Astrocyte (in vitro differentiated cells and primary cell): ENCODE data around the gene MFSD6. TPM values are rescaled to one million over a fixed set of nuclear protein-coding genes. Genes with fewer than 3 reads are reported as not detected.

Source experiments
- DNase-seq: peaks from one replicate; pipeline ENCODE4 v3.0.0-alpha.2; 2010; ENCODE audit warnings: low read depth
- FAIRE-seq: peaks from 2 replicates; lab custom pipeline; 2011; peaks lifted over from hg19 to GRCh38; lab: Jason Lieb, UNC
- H2AFZ ChIP-seq: 2 replicates; pipeline ENCODE4 v1.6.0; 2012; ENCODE audit warnings: low read depth, low read length, inconsistent platforms
- H3K27ac ChIP-seq: 2 replicates; pipeline ENCODE4 v1.5.1; 2011; ENCODE audit warnings: low read depth, low read length, inconsistent platforms
- H3K27me3 ChIP-seq: 2 replicates; pipeline ENCODE4 v1.6.0; 2011; ENCODE audit warnings: low read length, inconsistent platforms; ENCODE audit not compliant: insufficient read depth
- H3K36me3 ChIP-seq: 2 replicates; pipeline ENCODE4 v1.5.1; 2011; ENCODE audit warnings: low read length, inconsistent platforms; ENCODE audit not compliant: insufficient read depth
- H3K4me1 ChIP-seq: 2 replicates; pipeline ENCODE4 v1.5.1; 2011; ENCODE audit warnings: low read length, inconsistent platforms; ENCODE audit not compliant: insufficient read depth
- H3K4me2 ChIP-seq: 2 replicates; pipeline ENCODE4 v1.6.0; 2012; ENCODE audit warnings: low read length, inconsistent platforms
- H3K4me3 ChIP-seq: 2 replicates; pipeline ENCODE4 v1.5.1; 2011; ENCODE audit warnings: low read depth, mild to moderate bottlenecking, low read length, inconsistent platforms; ENCODE audit not compliant: insufficient read depth
- H3K79me2 ChIP-seq: 2 replicates; pipeline ENCODE4 v1.6.0; 2012; ENCODE audit warnings: mild to moderate bottlenecking, low read length, inconsistent platforms; ENCODE audit not compliant: insufficient read depth
- H3K9ac ChIP-seq: 2 replicates; pipeline ENCODE4 v1.6.0; 2012; ENCODE audit warnings: mild to moderate bottlenecking, low read length, inconsistent platforms
- H3K9me3 ChIP-seq: 2 replicates; pipeline ENCODE4 v1.5.1; 2012; ENCODE audit warnings: low read depth, mild to moderate bottlenecking, low read length, inconsistent platforms; ENCODE audit not compliant: insufficient read depth
- H4K20me1 ChIP-seq: 2 replicates; pipeline ENCODE4 v1.6.0; 2012; ENCODE audit warnings: low read length, inconsistent platforms; ENCODE audit not compliant: insufficient read depth
- H3K27ac Mint-ChIP-seq: one replicate; pipeline ENCODE4 v1.8.0; 2021; ENCODE audit warnings: mild to moderate bottlenecking, mixed read lengths; ENCODE audit not compliant: unreplicated experiment
- H3K27me3 Mint-ChIP-seq: one replicate; pipeline ENCODE4 v1.8.0; 2021; ENCODE audit warnings: low read depth, mixed read lengths; ENCODE audit not compliant: unreplicated experiment
- H3K36me3 Mint-ChIP-seq: one replicate; pipeline ENCODE4 v1.8.0; 2021; ENCODE audit warnings: low read depth, mixed read lengths; ENCODE audit not compliant: unreplicated experiment
- H3K4me1 Mint-ChIP-seq: one replicate; pipeline ENCODE4 v1.8.0; 2021; ENCODE audit warnings: low read depth, mixed read lengths; ENCODE audit not compliant: unreplicated experiment
- H3K4me3 Mint-ChIP-seq: one replicate; pipeline ENCODE4 v1.8.0; 2021; ENCODE audit warnings: mild to moderate bottlenecking, moderate library complexity, mixed read lengths; ENCODE audit not compliant: unreplicated experiment
- H3K9me3 Mint-ChIP-seq: one replicate; pipeline ENCODE4 v1.8.0; 2021; ENCODE audit warnings: mild to moderate bottlenecking, mixed read lengths; ENCODE audit not compliant: unreplicated experiment
- EZH2 ChIP-seq: IDR thresholded peaks from 2 replicates; pipeline ENCODE4 v1.6.1; 2012; ENCODE audit warnings: mild to moderate bottlenecking, low read length, inconsistent platforms; ENCODE audit not compliant: insufficient read depth
- total RNA-seq: library from RNA; stranded (reverse); gene quantifications from 2 replicates; pipeline ENCODE4 v1.2.1, GENCODE V29; 2021
- TF ChIP-seq, protein P1 (sequence below): IDR thresholded peaks from 2 replicates; pipeline ENCODE4 v1.5.1; 2011; ENCODE audit warnings: low read depth, mild to moderate bottlenecking, inconsistent platforms, low read length, moderate library complexity; ENCODE audit not compliant: insufficient read depth

MFSD6 gene
- total RNA-seq, 1 donor from 2014 or later = 2.7 TPM

DNA sequence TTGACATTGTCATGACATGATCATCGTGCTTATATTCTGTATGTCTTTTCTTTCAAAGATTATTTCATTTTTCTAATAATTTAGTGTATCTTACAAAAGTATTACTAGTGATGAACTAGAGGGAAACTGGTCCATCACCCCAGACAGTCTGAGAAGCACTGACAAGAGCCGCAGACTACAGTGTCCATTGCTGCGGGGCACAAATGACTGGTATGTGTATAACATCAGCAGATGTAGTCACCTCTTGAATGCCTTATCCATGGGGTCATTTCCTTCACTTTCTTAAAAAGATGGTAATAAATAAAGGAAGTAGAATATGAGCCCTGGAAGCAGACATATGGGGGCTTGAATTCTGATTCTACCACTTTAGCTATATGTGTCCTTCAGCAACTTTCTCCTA is 96.8 kb downstream of the MFSD6 start:
- no peak overlapping the region for H3K9ac ChIP-seq
- Mint-ChIP-seq H3K27ac (no peak overlapping the region), H3K27me3 (no peaks in the 10 kb centered on the region), H3K4me1 (no peaks in the 10 kb centered on the region), H3K36me3 (no peaks in the 10 kb centered on the region), H3K4me3 (no peak overlapping the region), H3K9me3 (no peaks in the 10 kb centered on the region)
- H3K27ac ChIP-seq = no peak overlapping the region
- no peaks in the 10 kb centered on the region for H3K9me3 ChIP-seq
- FAIRE-seq (no peak), DNase-seq (no peak)
- no peaks in the 10 kb centered on the region for H3K4me1 ChIP-seq
- no peaks in the 10 kb centered on the region for H4K20me1 ChIP-seq
- H3K36me3 ChIP-seq = no peaks in the 10 kb centered on the region
- TF ChIP-seq, protein P1, sequence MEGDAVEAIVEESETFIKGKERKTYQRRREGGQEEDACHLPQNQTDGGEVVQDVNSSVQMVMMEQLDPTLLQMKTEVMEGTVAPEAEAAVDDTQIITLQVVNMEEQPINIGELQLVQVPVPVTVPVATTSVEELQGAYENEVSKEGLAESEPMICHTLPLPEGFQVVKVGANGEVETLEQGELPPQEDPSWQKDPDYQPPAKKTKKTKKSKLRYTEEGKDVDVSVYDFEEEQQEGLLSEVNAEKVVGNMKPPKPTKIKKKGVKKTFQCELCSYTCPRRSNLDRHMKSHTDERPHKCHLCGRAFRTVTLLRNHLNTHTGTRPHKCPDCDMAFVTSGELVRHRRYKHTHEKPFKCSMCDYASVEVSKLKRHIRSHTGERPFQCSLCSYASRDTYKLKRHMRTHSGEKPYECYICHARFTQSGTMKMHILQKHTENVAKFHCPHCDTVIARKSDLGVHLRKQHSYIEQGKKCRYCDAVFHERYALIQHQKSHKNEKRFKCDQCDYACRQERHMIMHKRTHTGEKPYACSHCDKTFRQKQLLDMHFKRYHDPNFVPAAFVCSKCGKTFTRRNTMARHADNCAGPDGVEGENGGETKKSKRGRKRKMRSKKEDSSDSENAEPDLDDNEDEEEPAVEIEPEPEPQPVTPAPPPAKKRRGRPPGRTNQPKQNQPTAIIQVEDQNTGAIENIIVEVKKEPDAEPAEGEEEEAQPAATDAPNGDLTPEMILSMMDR = no peak
- TF ChIP-seq EZH2 = no peak
- no peak overlapping the region for H3K4me3 ChIP-seq
- H3K27me3 ChIP-seq = no peaks in the 10 kb centered on the region
- H2AFZ ChIP-seq = no peak overlapping the region
- H3K79me2 ChIP-seq = no peaks in the 10 kb centered on the region
- H3K4me2 ChIP-seq = no peak overlapping the region

DNA sequence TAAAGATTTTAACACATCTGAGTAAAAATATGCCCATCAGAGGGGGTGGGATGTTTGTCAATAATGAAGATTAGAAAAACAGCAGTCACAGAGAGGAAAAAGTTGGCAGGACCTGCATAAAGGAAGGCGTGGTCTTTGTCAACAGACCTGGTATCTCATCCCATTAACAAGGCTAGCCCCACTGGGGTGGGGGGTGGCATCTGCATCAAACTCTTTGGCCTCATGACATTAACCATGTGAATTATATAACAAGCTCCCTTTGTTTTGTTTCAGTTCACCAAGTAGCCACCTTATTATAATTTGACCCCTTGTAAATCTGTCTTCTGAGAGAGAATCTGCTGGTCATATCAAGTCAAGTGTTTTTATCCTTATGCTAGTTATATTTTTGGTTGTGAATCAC is 97.5 kb downstream of the MFSD6 start:
- TF ChIP-seq, protein P1 = no peak
- TF ChIP-seq EZH2 = no peak
- Mint-ChIP-seq H3K27ac (no peak overlapping the region), H3K4me1 (no peaks in the 10 kb centered on the region), H3K9me3 (no peaks in the 10 kb centered on the region), H3K36me3 (no peaks in the 10 kb centered on the region), H3K27me3 (no peaks in the 10 kb centered on the region), H3K4me3 (no peak overlapping the region)
- no peaks in the 10 kb centered on the region for H3K79me2 ChIP-seq
- no peak overlapping the region for H3K4me3 ChIP-seq
- H4K20me1 ChIP-seq = no peaks in the 10 kb centered on the region
- H3K9ac ChIP-seq = no peak overlapping the region
- no peak overlapping the region for H3K4me2 ChIP-seq
- no peaks in the 10 kb centered on the region for H3K27me3 ChIP-seq
- H3K36me3 ChIP-seq = no peaks in the 10 kb centered on the region
- H2AFZ ChIP-seq = no peak overlapping the region
- no peaks in the 10 kb centered on the region for H3K9me3 ChIP-seq
- H3K4me1 ChIP-seq = no peaks in the 10 kb centered on the region
- FAIRE-seq (no peak), DNase-seq (no peak)
- H3K27ac ChIP-seq = no peak overlapping the region

DNA sequence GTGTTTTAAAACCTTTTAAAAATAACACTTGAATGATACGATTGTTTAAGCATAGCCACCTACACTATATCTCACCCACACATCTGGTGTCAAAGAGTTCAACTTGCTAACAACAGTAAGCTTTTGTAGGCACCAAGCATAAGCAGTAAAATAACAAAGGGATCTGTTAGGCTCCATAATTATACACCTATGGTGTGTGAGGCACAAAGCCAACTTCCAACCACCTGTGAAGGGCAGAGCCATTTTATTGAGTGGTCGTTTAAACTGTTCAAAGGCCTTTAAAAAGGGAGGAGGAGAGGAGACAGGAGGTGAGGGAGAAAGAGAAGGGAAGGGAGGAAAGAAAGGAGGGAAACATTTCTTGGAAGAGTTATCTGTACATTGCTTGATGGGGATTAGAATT is 98.5 kb downstream of the MFSD6 start:
- no peaks in the 10 kb centered on the region for H3K27me3 Mint-ChIP-seq
- Histone ChIP-seq H3K79me2 (no peaks in the 10 kb centered on the region), H3K36me3 (no peaks in the 10 kb centered on the region), H4K20me1 (no peaks in the 10 kb centered on the region), H3K27ac (no peak overlapping the region), H2AFZ (no peak overlapping the region), H3K4me2 (no peak overlapping the region), H3K4me3 (no peak overlapping the region), H3K27me3 (no peaks in the 10 kb centered on the region), H3K4me1 (no peaks in the 10 kb centered on the region), H3K9me3 (no peaks in the 10 kb centered on the region), H3K9ac (no peak overlapping the region)
- H3K36me3 Mint-ChIP-seq = no peaks in the 10 kb centered on the region
- no peak for DNase-seq
- TF ChIP-seq, protein P1 = no peak
- TF ChIP-seq EZH2 = no peak
- no peak for FAIRE-seq
- H3K9me3 Mint-ChIP-seq = no peaks in the 10 kb centered on the region
- no peaks in the 10 kb centered on the region for H3K4me1 Mint-ChIP-seq
- no peak overlapping the region for H3K4me3 Mint-ChIP-seq
- no peak overlapping the region for H3K27ac Mint-ChIP-seq
